ENCODE results near the gene ROM1. TPM values are rescaled to one million over a fixed set of nuclear protein-coding genes. Genes with fewer than 3 reads are reported as not detected.

The ROM1 gene
- total and polyA plus RNA-seq, 2 donors (not counting 3 experiments of a cell fraction or from before 2014, with no cell fraction given) = 5.3 to 8.8 TPM

DNA sequence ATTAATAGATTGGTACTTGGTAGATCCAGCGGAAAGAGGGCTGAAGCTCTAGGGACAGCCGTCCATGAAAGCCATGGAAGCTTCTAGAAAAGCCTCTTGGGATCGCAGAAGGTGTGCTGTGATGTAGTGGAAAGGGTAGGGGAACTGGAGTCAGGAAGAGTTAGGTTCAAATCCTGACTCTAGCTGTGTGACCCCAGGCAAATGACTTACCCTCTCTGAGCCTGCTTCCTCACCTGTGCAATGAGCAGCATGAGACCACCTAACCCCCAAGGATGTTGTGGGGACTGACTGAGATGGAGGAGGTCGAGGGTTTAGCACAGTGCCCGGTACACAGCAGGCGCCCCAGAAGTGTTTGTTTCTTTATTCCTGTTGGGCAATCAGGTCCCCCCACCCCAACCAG, 2.7 kb upstream of the ROM1 start:
- intact Hi-C loops (cut with micrococcal nuclease) (loop anchor here (5.0 kb wide), 1 partner anchor 213 kb away; no protein-coding TSS in a partner anchor), dilution Hi-C loops (cut with MboI; ENCODE audit: extremely low pct_ligation_motif_present, low sequenced_read_pairs) (no loop called here)
- no peaks in the 10 kb centered on the region for H3K9me1 ChIP-seq (replicated peaks; ENCODE audit: control insufficient read depth, extremely low read depth, insufficient read depth, low read length)
- no peak overlapping the region for H3K4me3 ChIP-seq (replicated peaks in 1 of 3; ENCODE audit: insufficient read depth in 1 of 3, low read depth in 1 of 3, low read length in 3 of 3)
- no peak for TF ChIP-seq GATA2 (IDR thresholded peaks at IDR 0.05; ENCODE audit: insufficient read depth, insufficient read length, low read depth, low read length)
- TF ChIP-seq, protein P1, sequence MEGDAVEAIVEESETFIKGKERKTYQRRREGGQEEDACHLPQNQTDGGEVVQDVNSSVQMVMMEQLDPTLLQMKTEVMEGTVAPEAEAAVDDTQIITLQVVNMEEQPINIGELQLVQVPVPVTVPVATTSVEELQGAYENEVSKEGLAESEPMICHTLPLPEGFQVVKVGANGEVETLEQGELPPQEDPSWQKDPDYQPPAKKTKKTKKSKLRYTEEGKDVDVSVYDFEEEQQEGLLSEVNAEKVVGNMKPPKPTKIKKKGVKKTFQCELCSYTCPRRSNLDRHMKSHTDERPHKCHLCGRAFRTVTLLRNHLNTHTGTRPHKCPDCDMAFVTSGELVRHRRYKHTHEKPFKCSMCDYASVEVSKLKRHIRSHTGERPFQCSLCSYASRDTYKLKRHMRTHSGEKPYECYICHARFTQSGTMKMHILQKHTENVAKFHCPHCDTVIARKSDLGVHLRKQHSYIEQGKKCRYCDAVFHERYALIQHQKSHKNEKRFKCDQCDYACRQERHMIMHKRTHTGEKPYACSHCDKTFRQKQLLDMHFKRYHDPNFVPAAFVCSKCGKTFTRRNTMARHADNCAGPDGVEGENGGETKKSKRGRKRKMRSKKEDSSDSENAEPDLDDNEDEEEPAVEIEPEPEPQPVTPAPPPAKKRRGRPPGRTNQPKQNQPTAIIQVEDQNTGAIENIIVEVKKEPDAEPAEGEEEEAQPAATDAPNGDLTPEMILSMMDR (IDR thresholded peaks at IDR 0.05; ENCODE audit: extremely low read depth in 1 of 2, insufficient read depth in 1 of 2, low read depth in 1 of 2, low read length in 2 of 2) = no peak
- no peak for TF ChIP-seq FOS (IDR thresholded peaks at IDR 0.05; ENCODE audit: borderline replicate concordance, insufficient read depth, low read length)
- no peak for TF ChIP-seq MYC (IDR thresholded peaks at IDR 0.05; ENCODE audit: low read depth, low read length)
- no peak for TF ChIP-seq POLR2AphosphoS5 (IDR thresholded peaks at IDR 0.05; ENCODE audit: insufficient read depth, low read depth, low read length)
- TF ChIP-seq POLR2A (IDR thresholded peaks at IDR 0.05; ENCODE audit: low read depth, low read length) = no peak
- TF ChIP-seq, protein P2, sequence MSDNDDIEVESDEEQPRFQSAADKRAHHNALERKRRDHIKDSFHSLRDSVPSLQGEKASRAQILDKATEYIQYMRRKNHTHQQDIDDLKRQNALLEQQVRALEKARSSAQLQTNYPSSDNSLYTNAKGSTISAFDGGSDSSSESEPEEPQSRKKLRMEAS (IDR thresholded peaks at IDR 0.05; ENCODE audit: insufficient read depth, insufficient read length) = no peak
- no peak for TF ChIP-seq JUN (IDR thresholded peaks at IDR 0.05; ENCODE audit: borderline replicate concordance, insufficient read depth, insufficient read length, low read depth)
- TF ChIP-seq EZH2 (IDR thresholded peaks at IDR 0.05; ENCODE audit: borderline replicate concordance, low read depth, low read length, severe bottlenecking) = no peak
- no peak for FAIRE-seq
- no peaks in the 10 kb centered on the region for H4K20me1 ChIP-seq (replicated peaks; ENCODE audit: control insufficient read depth, extremely low read depth, insufficient read depth, low read length)
- H3K9ac ChIP-seq (replicated peaks; ENCODE audit: extremely low read depth, insufficient read depth, low read length) = no peak overlapping the region
- no peaks in the 10 kb centered on the region for H3K27me3 ChIP-seq (ENCODE audit: control insufficient read depth in 2 of 2, insufficient read depth in 2 of 2, low read length in 2 of 2)
- peaks cover 14% of the 10 kb centered on the region for H3K79me2 ChIP-seq (ENCODE audit: control insufficient read depth, insufficient read depth, low read length)
- DNase-seq (ENCODE audit: low read depth, low spot score) = no peak
- no TSS peak for BruUV-seq (replicated peaks)
- H2AFZ ChIP-seq (ENCODE audit: low read depth, low read length) = no peak overlapping the region
- peaks cover 0 to 14% of the 10 kb centered on the region in 2 experiments for H3K36me3 ChIP-seq (ENCODE audit: control insufficient read depth in 2 of 2, extremely low read depth in 1 of 2, insufficient read depth in 2 of 2, low read length in 2 of 2)
- H3K27ac ChIP-seq (ENCODE audit: insufficient read depth, low read depth, low read length) = no peak overlapping the region
- CTCF ChIA-PET = interaction anchor here (0.7 to 5.7 kb wide), 7 partner anchors 9 to 186 kb away, joined by 3 to 48 read pairs (median 6); partner anchors contain the start of genes GANAB, MTA2 and TUT1
- peaks cover 22% of the 10 kb centered on the region for H3K4me1 ChIP-seq (ENCODE audit: control insufficient read depth, extremely low read depth, insufficient read depth, low read length)
- POLR2A ChIA-PET = no interaction called here
- H3K9me3 ChIP-seq (replicated peaks; ENCODE audit: control insufficient read depth, insufficient read depth, low read length) = no peaks in the 10 kb centered on the region
- no peak overlapping the region for H3K4me2 ChIP-seq (ENCODE audit: insufficient read depth, low read length)

All from endothelial cell of umbilical vein (primary cell).